Measurements from ENCODE around the gene RGSL1. TPM values are rescaled to one million over a fixed set of nuclear protein-coding genes. Genes with fewer than 3 reads are reported as not detected.

Gene RGSL1
- total RNA-seq, 1 donor from 2014 or later, result not detected

- Mint-ChIP-seq H3K36me3 (ENCODE audit: low read depth, unreplicated experiment) (no peaks in the 10 kb centered on the region), H3K4me1 (ENCODE audit: unreplicated experiment) (no peaks in the 10 kb centered on the region), H3K27me3 (ENCODE audit: unreplicated experiment) (peaks cover 4% of the 10 kb centered on the region), H3K4me3 (ENCODE audit: unreplicated experiment) (no peak overlapping the region), H3K9me3 (ENCODE audit: unreplicated experiment) (no peaks in the 10 kb centered on the region), H3K27ac (ENCODE audit: unreplicated experiment) (no peak overlapping the region)
- no peak for TF ChIP-seq CTCF (IDR thresholded peaks at IDR 0.05; ENCODE audit: unreplicated experiment)
- DNase-seq (ENCODE audit: low spot score), result no peak
These were observed 38.9 kb downstream of the RGSL1 start for GRCh38 chr1:182488803-182489202.

- no peak for TF ChIP-seq CTCF (IDR thresholded peaks at IDR 0.05; ENCODE audit: unreplicated experiment)
- DNase-seq (ENCODE audit: low spot score), result no peak
- H3K9me3 Mint-ChIP-seq (ENCODE audit: unreplicated experiment), result no peaks in the 10 kb centered on the region
- no peaks in the 10 kb centered on the region for H3K4me1 Mint-ChIP-seq (ENCODE audit: unreplicated experiment)
- H3K36me3 Mint-ChIP-seq (ENCODE audit: low read depth, unreplicated experiment), result no peaks in the 10 kb centered on the region
- H3K27ac Mint-ChIP-seq (ENCODE audit: unreplicated experiment), result no peak overlapping the region
- peaks cover 7% of the 10 kb centered on the region for H3K27me3 Mint-ChIP-seq (ENCODE audit: unreplicated experiment)
- H3K4me3 Mint-ChIP-seq (ENCODE audit: unreplicated experiment), result no peak overlapping the region
These were observed 43.1 kb downstream of the RGSL1 start for GRCh38 chr1:182493063-182493462.

- Mint-ChIP-seq H3K27me3 (ENCODE audit: unreplicated experiment) (peaks cover 7% of the 10 kb centered on the region), H3K9me3 (ENCODE audit: unreplicated experiment) (no peaks in the 10 kb centered on the region), H3K4me1 (ENCODE audit: unreplicated experiment) (no peaks in the 10 kb centered on the region), H3K27ac (ENCODE audit: unreplicated experiment) (no peak overlapping the region), H3K4me3 (ENCODE audit: unreplicated experiment) (no peak overlapping the region), H3K36me3 (ENCODE audit: low read depth, unreplicated experiment) (no peaks in the 10 kb centered on the region)
- TF ChIP-seq CTCF (IDR thresholded peaks at IDR 0.05; ENCODE audit: unreplicated experiment), result no peak
- DNase-seq (ENCODE audit: low spot score), result no peak
These were observed 45.1 kb downstream of the RGSL1 start for GRCh38 chr1:182495002-182495401.

GRCh38 chr1:182495693-182496092, 45.7 kb downstream of the RGSL1 start:
- Mint-ChIP-seq H3K9me3 (ENCODE audit: unreplicated experiment) (no peaks in the 10 kb centered on the region), H3K4me1 (ENCODE audit: unreplicated experiment) (no peaks in the 10 kb centered on the region), H3K36me3 (ENCODE audit: low read depth, unreplicated experiment) (no peaks in the 10 kb centered on the region), H3K4me3 (ENCODE audit: unreplicated experiment) (no peak overlapping the region), H3K27me3 (ENCODE audit: unreplicated experiment) (peaks cover 7% of the 10 kb centered on the region), H3K27ac (ENCODE audit: unreplicated experiment) (no peak overlapping the region)
- DNase-seq (ENCODE audit: low spot score), result no peak
- TF ChIP-seq CTCF (IDR thresholded peaks at IDR 0.05; ENCODE audit: unreplicated experiment), result no peak

- Mint-ChIP-seq H3K27me3 (ENCODE audit: unreplicated experiment) (no peaks in the 10 kb centered on the region), H3K4me3 (ENCODE audit: unreplicated experiment) (no peak overlapping the region), H3K4me1 (ENCODE audit: unreplicated experiment) (no peaks in the 10 kb centered on the region), H3K9me3 (ENCODE audit: unreplicated experiment) (no peaks in the 10 kb centered on the region), H3K27ac (ENCODE audit: unreplicated experiment) (no peak overlapping the region), H3K36me3 (ENCODE audit: low read depth, unreplicated experiment) (peaks cover 3% of the 10 kb centered on the region)
- no peak for DNase-seq (ENCODE audit: low spot score)
- no peak for TF ChIP-seq CTCF (IDR thresholded peaks at IDR 0.05; ENCODE audit: unreplicated experiment)
These were observed 57.7 kb downstream of the RGSL1 start for GRCh38 chr1:182507685-182508084.

Measured in endothelial cell (in vitro differentiated cells).